Ovary (tissue), 9 donors: ENCODE data around the gene IL9. TPM values are rescaled to one million over a fixed set of nuclear protein-coding genes. Genes with fewer than 3 reads are reported as not detected.

Experiments used
- DNase-seq, 5 donors: peaks; one replicate each; pipeline ENCODE4 v3.0.0-alpha.2; 2019 to 2020
- H3K27ac ChIP-seq, 2 donors: fragments of 200-600 bp; one replicate each; pipeline versions ENCODE4 v1.5.1 to v1.8.0; 2019 to 2022
- H3K27me3 ChIP-seq: fragments of 200-600 bp; one replicate; pipeline ENCODE4 v1.8.0; 2022
- H3K36me3 ChIP-seq: fragments of 200-600 bp; sonication (generic); one replicate; pipeline ENCODE4 v1.5.1; 2019
- H3K4me1 ChIP-seq: one replicate; pipeline ENCODE4 v1.8.1; 2013; ENCODE audit warnings: mild to moderate bottlenecking, moderate library complexity; ENCODE audit not compliant: insufficient read depth
- H3K4me3 ChIP-seq: fragments of 200-600 bp; sonication (generic); one replicate; pipeline ENCODE4 v1.5.1; 2017
- H3K9me3 ChIP-seq, 2 donors: fragments of 200-600 bp in 1 of 2; sonication (generic) in 1 of 2; one replicate each; pipeline versions ENCODE4 v1.5.1 to v1.8.1; 2013 to 2019; ENCODE audit warnings: mild to moderate bottlenecking in 1 of 2, moderate library complexity in 1 of 2
- EP300 ChIP-seq: sonication (generic); formaldehyde crosslinking; IDR thresholded peaks from one replicate; pipeline ENCODE4 v1.6.1; 2017; ENCODE audit warnings: antibody characterized with exemption
- POLR2A ChIP-seq: fragments of 450-650 bp; IDR thresholded peaks from one replicate; pipeline ENCODE4 v1.6.1; 2017; ENCODE audit warnings: antibody characterized with exemption, mild to moderate bottlenecking, moderate library complexity
- WGBS, 3 donors: extraction: QIAGEN DNeasy Blood & Tissue Kit in 1 of 3; methylation state at CpG; one replicate each; pipeline versions ENCODE4 v1.1.5 to v1.1.7; 2013 to 2017; 5-methylcytosine and 5-hydroxymethylcytosine counted together
- intact Hi-C, 4 donors: fragments of 100-400 bp; cut with DNase I; formaldehyde crosslinking; loops; one replicate each; pipeline versions ENCODE4 v1.11.0 to v1.15.1; 2022 to 2023
- polyA plus RNA-seq, 2 donors: library from polyadenylated mRNA; stranded (reverse); fragments of 200-250 nt in 1 of 2; fragments of 350-450 nt in 1 of 2; fragmentation: Illumina TruSeq in 1 of 2; extraction: RNeasy Lipid Tissue Mini Kit (QIAGEN cat#74804) in 1 of 2; gene quantifications; one replicate each; pipeline ENCODE4 v1.2.3, GENCODE V29; 2013 to 2014
- total RNA-seq, 7 donors: library from RNA; depleted of rRNA in 2 of 7; stranded (reverse); fragments of >200 nt in 2 of 7; fragmentation: NEBNext Ultra II Directional in 3 of 7; extraction: Animal tissue kit (Norgen Biotek cat#: 25700) in 3 of 7; gene quantifications; one replicate each; pipeline versions ENCODE4 v1.1.0 to v1.2.4, GENCODE V29; 2016 to 2023
- TF ChIP-seq, protein P1 (sequence below), 3 donors: fragments of 450-650 bp in 2 of 3; fragments of 200-600 bp in 1 of 3; IDR thresholded peaks; one replicate each; pipeline versions ENCODE4 v1.5.1 to v1.8.0; 2016 to 2022; ENCODE audit warnings: antibody characterized with exemption in 3 of 3, mild to moderate bottlenecking in 1 of 3
- donor health status: DM: no; HTN: no; CAD: no; lungs with moderate emphysema.
- donor health status: DM: no; HTN: no; CAD: no.
- donor health status: Bipolar disorder and iron deficiency.
- donor health status: DM: yes; HTN: yes; CAD: no.
- donor health status: DM: no; HTN: no; CAD: no.
- donor health status: DM: yes; HTN: yes; CAD: no.

IL9 gene
- total and polyA plus RNA-seq, 9 donors = not detected

- no peaks in the 10 kb centered on the region for H3K36me3 ChIP-seq
- TF ChIP-seq, protein P1, sequence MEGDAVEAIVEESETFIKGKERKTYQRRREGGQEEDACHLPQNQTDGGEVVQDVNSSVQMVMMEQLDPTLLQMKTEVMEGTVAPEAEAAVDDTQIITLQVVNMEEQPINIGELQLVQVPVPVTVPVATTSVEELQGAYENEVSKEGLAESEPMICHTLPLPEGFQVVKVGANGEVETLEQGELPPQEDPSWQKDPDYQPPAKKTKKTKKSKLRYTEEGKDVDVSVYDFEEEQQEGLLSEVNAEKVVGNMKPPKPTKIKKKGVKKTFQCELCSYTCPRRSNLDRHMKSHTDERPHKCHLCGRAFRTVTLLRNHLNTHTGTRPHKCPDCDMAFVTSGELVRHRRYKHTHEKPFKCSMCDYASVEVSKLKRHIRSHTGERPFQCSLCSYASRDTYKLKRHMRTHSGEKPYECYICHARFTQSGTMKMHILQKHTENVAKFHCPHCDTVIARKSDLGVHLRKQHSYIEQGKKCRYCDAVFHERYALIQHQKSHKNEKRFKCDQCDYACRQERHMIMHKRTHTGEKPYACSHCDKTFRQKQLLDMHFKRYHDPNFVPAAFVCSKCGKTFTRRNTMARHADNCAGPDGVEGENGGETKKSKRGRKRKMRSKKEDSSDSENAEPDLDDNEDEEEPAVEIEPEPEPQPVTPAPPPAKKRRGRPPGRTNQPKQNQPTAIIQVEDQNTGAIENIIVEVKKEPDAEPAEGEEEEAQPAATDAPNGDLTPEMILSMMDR (IDR thresholded peaks at IDR 0.05) = no peak
- no peak for TF ChIP-seq POLR2A
- no peak for TF ChIP-seq EP300
- H3K27me3 ChIP-seq = no peaks in the 10 kb centered on the region
- 3 to 6% (median 4%) methylated on average over 50 to 99 of the region's 99 CpGs for WGBS, 3 donors
- H3K4me3 ChIP-seq = no peak overlapping the region
- intact Hi-C loops = loop anchor here in 1 of 4 donors (10.0 kb wide), 1 partner anchor 285 kb away; no protein-coding TSS in a partner anchor
- no peak overlapping the region for H3K27ac ChIP-seq
- DNase-seq = peak in 2 of 5 donors; percentile 15 to 34
- no peaks in the 10 kb centered on the region for H3K9me3 ChIP-seq
- H3K4me1 ChIP-seq = no peaks in the 10 kb centered on the region
These were observed 34.6 kb upstream of the IL9 start for GRCh38 chr5:135930029-135930948.

DNA sequence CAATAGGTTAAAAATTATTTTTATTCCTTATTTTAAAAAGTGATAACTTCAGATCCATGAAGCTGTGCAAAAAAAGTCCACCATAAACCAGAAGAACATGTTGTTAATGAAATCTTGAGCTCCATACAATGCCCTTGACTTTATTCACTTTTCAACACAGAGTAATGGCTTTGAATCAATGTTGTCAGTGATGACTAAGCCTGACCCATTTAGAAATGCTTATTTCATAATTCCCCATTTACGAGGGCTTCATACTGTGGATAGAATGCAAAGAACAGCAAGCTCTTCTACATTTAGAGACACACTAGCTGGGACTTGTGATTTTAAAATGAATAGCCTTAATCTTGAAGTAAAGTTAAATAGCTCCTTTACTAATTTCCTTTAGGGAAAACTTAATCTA lies 25.7 kb upstream of the IL9 start:
- TF ChIP-seq, protein P1 (IDR thresholded peaks at IDR 0.05) = no peak
- TF ChIP-seq POLR2A (no peak), EP300 (no peak)
- Histone ChIP-seq H3K9me3 (no peaks in the 10 kb centered on the region), H3K4me3 (no peak overlapping the region), H3K4me1 (no peaks in the 10 kb centered on the region), H3K27me3 (no peaks in the 10 kb centered on the region), H3K36me3 (no peaks in the 10 kb centered on the region), H3K27ac (no peak overlapping the region)
- intact Hi-C loops = no loop called here
- DNase-seq = no peak
- 12 to 14% (median 12%) methylated on average over 1 of the region's 1 CpG for WGBS, 3 donors

DNA sequence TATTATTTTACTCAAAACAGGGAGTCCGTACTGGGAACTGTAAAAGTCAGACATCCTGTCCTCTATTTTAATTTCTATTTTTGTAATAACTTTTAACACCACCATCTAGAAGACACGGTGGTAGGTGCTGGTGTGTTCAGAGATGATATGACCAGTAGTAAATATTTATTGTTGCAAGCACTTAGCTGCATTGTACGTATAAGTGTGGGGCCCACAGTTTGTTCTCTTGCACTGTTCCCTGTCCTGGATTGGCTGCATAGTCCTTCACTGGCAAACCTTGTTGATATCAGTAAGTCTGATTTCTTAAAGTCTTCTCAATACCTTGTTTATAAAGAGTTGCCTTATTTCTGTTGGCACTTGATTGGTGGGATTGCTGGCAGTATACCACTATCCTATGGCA lies 24.6 kb upstream of the IL9 start:
- TF ChIP-seq, protein P1 (IDR thresholded peaks at IDR 0.05) = no peak
- TF ChIP-seq POLR2A = no peak
- no peak for TF ChIP-seq EP300
- H3K36me3 ChIP-seq = no peaks in the 10 kb centered on the region
- H3K4me3 ChIP-seq = no peak overlapping the region
- intact Hi-C loops = no loop called here
- no peaks in the 10 kb centered on the region for H3K27me3 ChIP-seq
- no peak overlapping the region for H3K27ac ChIP-seq
- H3K9me3 ChIP-seq = no peaks in the 10 kb centered on the region
- 64 to 76% (median 75%) methylated on average over 3 of the region's 3 CpGs for WGBS, 3 donors
- DNase-seq = no peak
- H3K4me1 ChIP-seq = no peaks in the 10 kb centered on the region

- no peak for DNase-seq
- H3K9me3 ChIP-seq = no peaks in the 10 kb centered on the region
- no peaks in the 10 kb centered on the region for H3K4me1 ChIP-seq
- no peak overlapping the region for H3K27ac ChIP-seq
- intact Hi-C loops = no loop called here
- TF ChIP-seq POLR2A (no peak), EP300 (no peak)
- TF ChIP-seq, protein P1 (IDR thresholded peaks at IDR 0.05) = no peak
- H3K27me3 ChIP-seq = no peaks in the 10 kb centered on the region
- H3K4me3 ChIP-seq = no peak overlapping the region
- no peaks in the 10 kb centered on the region for H3K36me3 ChIP-seq
- WGBS, 3 donors = 75 to 76% (median 75%) methylated on average over 8 of the region's 8 CpGs
These were observed 21.1 kb upstream of the IL9 start for GRCh38 chr5:135916638-135917263.
